Vagina (tissue), 2 donors: ENCODE results near the gene MDM1. TPM values are rescaled to one million over a fixed set of nuclear protein-coding genes. Genes with fewer than 3 reads are reported as not detected.

Experiments used
- DNase-seq, 2 donors: peaks; one replicate each; pipeline ENCODE4 v3.0.0-alpha.2; 2017; ENCODE audit errors: extremely low spot score in 2 of 2
- H3K27ac ChIP-seq: fragments of 200-600 bp; sonication (generic); one replicate; pipeline ENCODE4 v1.5.1; 2019
- H3K27me3 ChIP-seq: fragments of 200-600 bp; sonication (generic); one replicate; pipeline ENCODE4 v1.5.1; 2019
- H3K36me3 ChIP-seq, 2 donors: fragments of 200-600 bp; sonication (generic); one replicate each; pipeline ENCODE4 v1.5.1; 2017 to 2019
- H3K4me1 ChIP-seq: fragments of 200-600 bp; sonication (generic); one replicate; pipeline ENCODE4 v1.5.1; 2019
- H3K4me3 ChIP-seq, 2 donors: fragments of 200-600 bp; sonication (generic); 1 replicate in 1 of 2; 2 replicates in 1 of 2; pipeline ENCODE4 v1.5.1; 2016 to 2019
- H3K9me3 ChIP-seq: fragments of 200-600 bp; sonication (generic); one replicate; pipeline ENCODE4 v1.5.1; 2019
- CTCF ChIP-seq, 3 experiments: fragments of 450-650 bp in 2 of 3; fragments of 200-600 bp in 1 of 3; sonication (generic) in 1 of 3; IDR thresholded peaks; one replicate each; pipeline ENCODE4 v1.5.1; 2017 to 2019; ENCODE audit warnings: antibody characterized with exemption in 3 of 3, mild to moderate bottlenecking in 2 of 3, moderate library complexity in 2 of 3
- POLR2A ChIP-seq, 2 donors: fragments of 450-650 bp; IDR thresholded peaks; one replicate each; pipeline ENCODE4 v1.6.1; 2017; ENCODE audit warnings: antibody characterized with exemption in 2 of 2, mild to moderate bottlenecking in 2 of 2, moderate library complexity in 2 of 2
- POLR2AphosphoS5 ChIP-seq, 2 donors: sonication (generic); formaldehyde crosslinking; IDR thresholded peaks; one replicate each; pipeline ENCODE4 v1.9.0; 2017; ENCODE audit warnings: antibody characterized with exemption in 2 of 2, mild to moderate bottlenecking in 2 of 2, low read depth in 1 of 2; ENCODE audit not compliant: insufficient read depth in 1 of 2
- intact Hi-C: fragments of 100-400 bp; cut with DNase I; formaldehyde crosslinking; loops from one replicate; pipeline ENCODE4 v1.15.1; 2023
- total RNA-seq: library from RNA; depleted of rRNA; stranded (reverse); fragments of >200 nt; gene quantifications from one replicate; pipeline ENCODE4 v1.2.3, GENCODE V29; 2016

The MDM1 gene
- total RNA-seq, 1 donor from 2014 or later, result 30.0 TPM

- no peaks in the 10 kb centered on the region for H3K9me3 ChIP-seq
- H3K27ac ChIP-seq, result no peak overlapping the region
- intact Hi-C loops, result loop anchor here (5.0 kb wide), 1 partner anchor 34 kb away; no protein-coding TSS in a partner anchor
- no peaks in the 10 kb centered on the region for H3K27me3 ChIP-seq
- TF ChIP-seq POLR2AphosphoS5 (IDR thresholded peaks at IDR 0.05; ENCODE audit: insufficient read depth in 1 of 2, low read depth in 1 of 2) (no peak), CTCF (IDR thresholded peaks at IDR 0.05) (no peak), POLR2A (IDR thresholded peaks at IDR 0.05) (no peak)
- H3K36me3 ChIP-seq, result no peaks in the 10 kb centered on the region
- H3K4me3 ChIP-seq, result no peak overlapping the region
- peaks cover 29% of the 10 kb centered on the region for H3K4me1 ChIP-seq
- DNase-seq, result no peak
Observed at GRCh38 chr12:68368327-68368726, 36.2 kb upstream of the MDM1 start.

- TF ChIP-seq POLR2AphosphoS5 (IDR thresholded peaks at IDR 0.05; ENCODE audit: insufficient read depth in 1 of 2, low read depth in 1 of 2) (no peak), POLR2A (IDR thresholded peaks at IDR 0.05) (no peak), CTCF (IDR thresholded peaks at IDR 0.05) (no peak)
- DNase-seq, result no peak
- peaks cover 29% of the 10 kb centered on the region for H3K4me1 ChIP-seq
- no peaks in the 10 kb centered on the region for H3K36me3 ChIP-seq
- intact Hi-C loops, result loop anchor here (5.0 kb wide), 1 partner anchor 34 kb away; no protein-coding TSS in a partner anchor
- no peak overlapping the region for H3K4me3 ChIP-seq
- H3K27me3 ChIP-seq, result no peaks in the 10 kb centered on the region
- no peak overlapping the region for H3K27ac ChIP-seq
- no peaks in the 10 kb centered on the region for H3K9me3 ChIP-seq
Observed at GRCh38 chr12:68367903-68368302, 35.7 kb upstream of the MDM1 start.

GRCh38 chr12:68367116-68367515 is 35.0 kb upstream of the MDM1 start:
- no peak overlapping the region for H3K4me3 ChIP-seq
- H3K27me3 ChIP-seq, result no peaks in the 10 kb centered on the region
- DNase-seq, result no peak
- H3K9me3 ChIP-seq, result no peaks in the 10 kb centered on the region
- TF ChIP-seq CTCF (IDR thresholded peaks at IDR 0.05) (no peak), POLR2AphosphoS5 (IDR thresholded peaks at IDR 0.05; ENCODE audit: insufficient read depth in 1 of 2, low read depth in 1 of 2) (no peak), POLR2A (IDR thresholded peaks at IDR 0.05) (no peak)
- H3K27ac ChIP-seq, result no peak overlapping the region
- H3K36me3 ChIP-seq, result no peaks in the 10 kb centered on the region
- intact Hi-C loops, result loop anchor here (5.0 kb wide), 1 partner anchor 35 kb away; no protein-coding TSS in a partner anchor
- H3K4me1 ChIP-seq, result peaks cover 29% of the 10 kb centered on the region

GRCh38 chr12:68364893-68365725 is 32.9 kb upstream of the MDM1 start:
- TF ChIP-seq CTCF (IDR thresholded peaks at IDR 0.05) (no peak), POLR2A (IDR thresholded peaks at IDR 0.05) (no peak), POLR2AphosphoS5 (IDR thresholded peaks at IDR 0.05; ENCODE audit: insufficient read depth in 1 of 2, low read depth in 1 of 2) (peak; percentile 74 to 90)
- DNase-seq, result peak in 1 of 2 donors; percentile 97
- Histone ChIP-seq H3K4me3 (peak overlapping the region; percentile 37 to 41), H3K9me3 (no peaks in the 10 kb centered on the region), H3K4me1 (peaks cover 29% of the 10 kb centered on the region), H3K36me3 (no peaks in the 10 kb centered on the region), H3K27ac (peak overlapping the region; percentile 69), H3K27me3 (no peaks in the 10 kb centered on the region)
- intact Hi-C loops, result loop anchor here (5.0 kb wide), 1 partner anchor 37 kb away; no protein-coding TSS in a partner anchor

- TF ChIP-seq POLR2A (IDR thresholded peaks at IDR 0.05), result no peak
- no peak for TF ChIP-seq POLR2AphosphoS5 (IDR thresholded peaks at IDR 0.05; ENCODE audit: insufficient read depth in 1 of 2, low read depth in 1 of 2)
- TF ChIP-seq CTCF (IDR thresholded peaks at IDR 0.05), result no peak
- Histone ChIP-seq H3K36me3 (no peaks in the 10 kb centered on the region), H3K27me3 (no peaks in the 10 kb centered on the region), H3K9me3 (no peaks in the 10 kb centered on the region), H3K4me3 (no peak overlapping the region), H3K27ac (peak overlapping the region; percentile 69), H3K4me1 (peaks cover 29% of the 10 kb centered on the region)
- no peak for DNase-seq
- intact Hi-C loops, result no loop called here
Observed at GRCh38 chr12:68364328-68364727, 32.2 kb upstream of the MDM1 start.
